HL-60 (cell line): ENCODE measurements around the gene HSDL1.

Experiments
- DNase-seq, 2 experiments: peaks; one replicate each; pipeline ENCODE4 v3.0.0-alpha.2; 2010 to 2020; ENCODE audit warnings: low read depth in 1 of 2, low spot score in 1 of 2
- H3K27ac ChIP-seq: fragments of 250-450 bp; sonication (Bioruptor Pico); replicated peaks from 2 replicates; pipeline ENCODE4 v1.5.1; 2020; ENCODE audit warnings: mild to moderate bottlenecking, moderate library complexity
- H3K27me3 ChIP-seq: fragments of 250-450 bp; sonication (Bioruptor Pico); 2 replicates; pipeline ENCODE4 v1.5.1; 2021; ENCODE audit warnings: mild to moderate bottlenecking, moderate library complexity; ENCODE audit not compliant: insufficient read depth, poor library complexity, severe bottlenecking
- H3K4me3 ChIP-seq: replicated peaks from 2 replicates; pipeline ENCODE4 v1.5.1; 2011; ENCODE audit warnings: mild to moderate bottlenecking, control low read depth, low read length; ENCODE audit not compliant: insufficient read depth
- GABPA ChIP-seq: IDR thresholded peaks from 2 replicates; pipeline ENCODE4 v1.6.1; 2012; ENCODE audit warnings: low read depth
- POLR2AphosphoS5 ChIP-seq: IDR thresholded peaks from 2 replicates; pipeline ENCODE4 v1.6.1; 2012; ENCODE audit warnings: low read depth
- SPI1 ChIP-seq: IDR thresholded peaks from 2 replicates; pipeline ENCODE4 v1.6.1; 2012; ENCODE audit warnings: low read depth, mild to moderate bottlenecking, borderline replicate concordance
- TF ChIP-seq, protein P1 (sequence below): IDR thresholded peaks from 2 replicates; pipeline ENCODE4 v1.6.1; 2012; ENCODE audit warnings: low read depth; ENCODE audit not compliant: insufficient replicate concordance
- TF ChIP-seq, protein P2 (sequence below): IDR thresholded peaks from one replicate; pipeline ENCODE4 v1.5.1; 2011; ENCODE audit warnings: low read length, control low read depth, inconsistent platforms; ENCODE audit not compliant: insufficient read depth

Gene HSDL1

DNA sequence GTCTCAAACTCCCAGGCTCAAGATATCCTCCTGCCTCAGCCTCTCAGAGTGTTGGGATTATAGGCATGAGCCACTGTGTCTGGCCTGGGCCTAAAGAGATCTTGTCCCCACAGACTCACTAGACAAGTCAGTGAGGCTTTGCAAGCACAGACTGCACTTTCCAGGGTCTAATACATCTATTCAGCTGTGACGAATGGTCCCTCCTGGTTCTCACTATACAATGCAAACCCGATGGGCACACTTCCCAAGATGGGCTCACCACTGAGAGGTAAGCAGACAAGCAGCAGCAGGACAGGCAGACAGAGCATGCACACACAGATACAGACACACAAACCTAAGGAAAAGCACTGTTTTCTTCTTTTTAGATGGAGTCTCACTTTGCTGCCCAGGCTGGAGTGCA lies 37.1 kb downstream of the HSDL1 start:
- Histone ChIP-seq H3K27me3 (no peaks in the 10 kb centered on the region), H3K4me3 (no peak overlapping the region), H3K27ac (no peak overlapping the region)
- TF ChIP-seq GABPA (no peak), POLR2AphosphoS5 (no peak), SPI1 (no peak)
- TF ChIP-seq, protein P1, sequence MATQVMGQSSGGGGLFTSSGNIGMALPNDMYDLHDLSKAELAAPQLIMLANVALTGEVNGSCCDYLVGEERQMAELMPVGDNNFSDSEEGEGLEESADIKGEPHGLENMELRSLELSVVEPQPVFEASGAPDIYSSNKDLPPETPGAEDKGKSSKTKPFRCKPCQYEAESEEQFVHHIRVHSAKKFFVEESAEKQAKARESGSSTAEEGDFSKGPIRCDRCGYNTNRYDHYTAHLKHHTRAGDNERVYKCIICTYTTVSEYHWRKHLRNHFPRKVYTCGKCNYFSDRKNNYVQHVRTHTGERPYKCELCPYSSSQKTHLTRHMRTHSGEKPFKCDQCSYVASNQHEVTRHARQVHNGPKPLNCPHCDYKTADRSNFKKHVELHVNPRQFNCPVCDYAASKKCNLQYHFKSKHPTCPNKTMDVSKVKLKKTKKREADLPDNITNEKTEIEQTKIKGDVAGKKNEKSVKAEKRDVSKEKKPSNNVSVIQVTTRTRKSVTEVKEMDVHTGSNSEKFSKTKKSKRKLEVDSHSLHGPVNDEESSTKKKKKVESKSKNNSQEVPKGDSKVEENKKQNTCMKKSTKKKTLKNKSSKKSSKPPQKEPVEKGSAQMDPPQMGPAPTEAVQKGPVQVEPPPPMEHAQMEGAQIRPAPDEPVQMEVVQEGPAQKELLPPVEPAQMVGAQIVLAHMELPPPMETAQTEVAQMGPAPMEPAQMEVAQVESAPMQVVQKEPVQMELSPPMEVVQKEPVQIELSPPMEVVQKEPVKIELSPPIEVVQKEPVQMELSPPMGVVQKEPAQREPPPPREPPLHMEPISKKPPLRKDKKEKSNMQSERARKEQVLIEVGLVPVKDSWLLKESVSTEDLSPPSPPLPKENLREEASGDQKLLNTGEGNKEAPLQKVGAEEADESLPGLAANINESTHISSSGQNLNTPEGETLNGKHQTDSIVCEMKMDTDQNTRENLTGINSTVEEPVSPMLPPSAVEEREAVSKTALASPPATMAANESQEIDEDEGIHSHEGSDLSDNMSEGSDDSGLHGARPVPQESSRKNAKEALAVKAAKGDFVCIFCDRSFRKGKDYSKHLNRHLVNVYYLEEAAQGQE, result no peak
- TF ChIP-seq, protein P2, sequence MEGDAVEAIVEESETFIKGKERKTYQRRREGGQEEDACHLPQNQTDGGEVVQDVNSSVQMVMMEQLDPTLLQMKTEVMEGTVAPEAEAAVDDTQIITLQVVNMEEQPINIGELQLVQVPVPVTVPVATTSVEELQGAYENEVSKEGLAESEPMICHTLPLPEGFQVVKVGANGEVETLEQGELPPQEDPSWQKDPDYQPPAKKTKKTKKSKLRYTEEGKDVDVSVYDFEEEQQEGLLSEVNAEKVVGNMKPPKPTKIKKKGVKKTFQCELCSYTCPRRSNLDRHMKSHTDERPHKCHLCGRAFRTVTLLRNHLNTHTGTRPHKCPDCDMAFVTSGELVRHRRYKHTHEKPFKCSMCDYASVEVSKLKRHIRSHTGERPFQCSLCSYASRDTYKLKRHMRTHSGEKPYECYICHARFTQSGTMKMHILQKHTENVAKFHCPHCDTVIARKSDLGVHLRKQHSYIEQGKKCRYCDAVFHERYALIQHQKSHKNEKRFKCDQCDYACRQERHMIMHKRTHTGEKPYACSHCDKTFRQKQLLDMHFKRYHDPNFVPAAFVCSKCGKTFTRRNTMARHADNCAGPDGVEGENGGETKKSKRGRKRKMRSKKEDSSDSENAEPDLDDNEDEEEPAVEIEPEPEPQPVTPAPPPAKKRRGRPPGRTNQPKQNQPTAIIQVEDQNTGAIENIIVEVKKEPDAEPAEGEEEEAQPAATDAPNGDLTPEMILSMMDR, result no peak
- no peak for DNase-seq

DNA sequence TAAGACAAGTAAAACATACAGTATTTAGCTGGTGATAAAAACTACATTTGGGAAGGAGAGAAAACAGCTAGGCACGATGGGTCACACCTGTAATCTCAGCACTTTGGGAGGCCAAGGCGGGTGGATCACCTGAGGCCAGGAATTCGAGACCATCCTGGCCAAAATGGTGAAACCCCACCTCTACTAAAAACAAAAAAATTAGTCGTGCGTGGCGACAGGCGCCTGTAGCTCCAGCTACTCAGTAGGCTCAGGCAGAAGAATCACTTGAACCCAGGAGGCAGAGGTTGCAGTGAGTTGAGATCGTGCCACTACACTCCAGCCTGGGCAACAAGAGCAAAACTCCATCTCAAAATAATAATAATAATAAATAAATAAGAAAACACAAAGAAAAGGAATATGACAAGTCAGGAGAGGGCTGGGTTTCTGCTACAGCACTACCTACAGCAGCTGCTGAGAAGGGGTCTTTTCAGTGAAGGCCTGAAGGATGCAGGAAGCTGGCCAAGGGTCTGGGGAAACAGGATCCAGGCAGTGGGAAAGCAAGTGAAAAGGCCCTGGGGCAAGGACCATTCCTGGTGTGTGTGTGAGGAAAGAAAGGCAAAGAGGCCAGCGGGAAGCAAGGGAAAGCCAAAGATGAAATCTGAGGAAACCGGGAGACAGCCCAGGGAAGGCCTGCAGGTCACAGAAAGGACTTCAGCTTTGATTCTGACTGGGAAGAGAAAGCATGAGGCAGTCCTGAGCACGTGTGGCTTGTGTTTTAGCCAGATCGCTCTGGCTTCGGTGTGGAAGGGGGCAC lies 38.8 kb downstream of the HSDL1 start:
- no peaks in the 10 kb centered on the region for H3K27me3 ChIP-seq
- no peak overlapping the region for H3K4me3 ChIP-seq
- no peak overlapping the region for H3K27ac ChIP-seq
- no peak for DNase-seq
- no peak for TF ChIP-seq SPI1

DNA sequence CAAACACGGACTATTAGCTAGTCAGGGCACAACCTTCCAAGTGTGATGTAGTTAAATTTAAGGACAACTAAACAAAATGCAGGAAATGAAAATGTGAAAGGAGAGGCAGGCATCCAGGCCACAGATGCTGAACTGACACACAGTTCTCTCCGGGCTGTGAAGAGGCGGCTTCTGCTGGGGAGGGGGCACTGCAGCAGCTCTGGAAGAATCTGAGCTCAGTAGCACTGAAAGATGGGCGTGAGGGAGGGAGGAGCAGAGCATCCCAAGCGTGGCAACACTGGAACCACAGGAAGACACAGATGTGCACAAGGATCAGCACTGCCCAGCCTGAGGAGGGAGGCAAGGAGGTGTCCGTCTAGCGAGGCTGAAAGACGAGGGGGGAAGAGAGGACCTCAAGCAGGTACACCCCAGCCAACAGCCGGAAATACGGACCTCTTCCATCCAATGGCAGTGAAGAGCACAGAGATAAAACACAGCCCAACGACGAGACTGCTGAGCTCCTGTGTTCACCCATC lies 39.6 kb downstream of the HSDL1 start:
- Histone ChIP-seq H3K4me3 (no peak overlapping the region), H3K27ac (no peak overlapping the region), H3K27me3 (no peaks in the 10 kb centered on the region)
- TF ChIP-seq, protein P1, result no peak
- no peak for DNase-seq

DNA sequence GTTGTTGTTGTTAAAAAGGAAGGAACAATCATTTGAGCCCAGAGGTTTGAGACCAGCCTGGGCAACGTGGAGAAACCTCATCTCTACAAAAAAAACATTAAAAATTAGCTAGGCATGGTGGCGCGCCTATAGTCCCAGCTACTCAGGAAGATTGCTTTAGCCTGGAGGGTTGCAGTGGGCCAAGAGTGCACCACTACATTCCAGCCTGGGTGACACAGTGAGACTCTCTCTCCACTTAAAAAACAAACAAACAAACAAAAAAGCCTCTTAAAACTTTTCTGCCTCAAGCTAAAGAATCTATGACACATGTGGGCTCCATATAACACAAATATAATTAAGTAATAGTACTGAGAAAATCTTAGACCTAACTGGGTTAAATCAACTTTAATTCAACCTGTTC lies 40.7 kb downstream of the HSDL1 start:
- TF ChIP-seq SPI1, result no peak
- TF ChIP-seq, protein P2, result no peak
- no peak for TF ChIP-seq GABPA
- TF ChIP-seq, protein P1, result no peak
- no peak for TF ChIP-seq POLR2AphosphoS5

More for the DNA sequence above, 40.7 kb downstream of the HSDL1 start:
- H3K4me3 ChIP-seq, result no peak overlapping the region
- DNase-seq, result no peak
- H3K27me3 ChIP-seq, result no peaks in the 10 kb centered on the region
- H3K27ac ChIP-seq, result no peak overlapping the region
